C4-2B (cell line): ENCODE results near the gene ANKMY1.

ENCODE experiments used
- CTCF ChIP-seq: fragments of 450-650 bp; conservative IDR thresholded peaks from 2 replicates; pipeline ENCODE4 v1.5.1; 2017; ENCODE audit warnings: mild to moderate bottlenecking
- ZFX ChIP-seq: fragments of 450-650 bp; IDR thresholded peaks from 2 replicates; pipeline ENCODE4 v1.6.1; 2017

- TF ChIP-seq CTCF = no peak
- TF ChIP-seq ZFX = no peak
These were observed 50.6 kb downstream of the ANKMY1 start for GRCh38 chr2:240507060-240507777.
